GM10266 (cell line): ENCODE measurements around the gene IL2RA.

Experiments used
- DNase-seq: peaks from one replicate; pipeline ENCODE4 v3.0.0; 2012; ENCODE audit errors: extremely low spot score
- CTCF ChIP-seq: IDR thresholded peaks from 2 replicates; pipeline ENCODE4 v1.5.1; 2012; ENCODE audit warnings: mild to moderate bottlenecking, low read depth; ENCODE audit not compliant: control insufficient read depth, insufficient read depth; ENCODE audit errors: missing control alignments

IL2RA gene

GRCh38 chr10:6064119-6064518, 2.0 kb upstream of the IL2RA start:
- DNase-seq = no peak
- no peak for TF ChIP-seq CTCF

GRCh38 chr10:6061056-6061455, 1.1 kb downstream of the IL2RA start:
- no peak for DNase-seq
- no peak for TF ChIP-seq CTCF

GRCh38 chr10:6059506-6059905, 2.7 kb downstream of the IL2RA start:
- no peak for DNase-seq
- TF ChIP-seq CTCF = no peak

- DNase-seq = no peak
- no peak for TF ChIP-seq CTCF
Measured at GRCh38 chr10:6058682-6059475, 3.3 kb downstream of the IL2RA start.

- no peak for TF ChIP-seq CTCF
Measured at GRCh38 chr10:6056411-6057135, 5.6 kb downstream of the IL2RA start.

GRCh38 chr10:6055929-6056328, 6.2 kb downstream of the IL2RA start:
- no peak for TF ChIP-seq CTCF
- DNase-seq = no peak

More at GRCh38 chr10:6056411-6057135, 5.6 kb downstream of the IL2RA start:
- no peak for DNase-seq

- no peak for TF ChIP-seq CTCF
- DNase-seq = no peak
Measured at GRCh38 chr10:6054884-6055283, 7.3 kb downstream of the IL2RA start.
